Left forelimb (tissue), 1 donor: Measurements from ENCODE around the gene BLTP1.
"Not testable (repeated sequence)": the region's sequence is repeated elsewhere in the genome, so short reads cannot be mapped to it uniquely, and the experiment has no call there.

Source experiments
- DNase-seq: peaks from one replicate; pipeline ENCODE4 v3.0.0-alpha.2; 2018; ENCODE audit warnings: low spot score

BLTP1 gene

GRCh38 chr4:122151982-122152710 is at the start of gene BLTP1:
Gene BLTP1, plus strand, starts transcription at chr4:122152331. Its CDS starts 18,317 bp downstream, at chr4:122170648.
- peak; percentile 93 for DNase-seq

GRCh38 chr4:122104184-122104583 is 47.9 kb upstream of the BLTP1 start:
- no peak for DNase-seq

- DNase-seq: no peak
These were observed 44.5 kb upstream of the BLTP1 start for GRCh38 chr4:122107680-122108079.

GRCh38 chr4:122110304-122110703 is 41.8 kb upstream of the BLTP1 start:
- DNase-seq: not testable (repeated sequence)

- no peak for DNase-seq
These were observed 34.4 kb upstream of the BLTP1 start for GRCh38 chr4:122117743-122118142.

GRCh38 chr4:122118243-122118642 is 33.9 kb upstream of the BLTP1 start:
- DNase-seq: no peak

GRCh38 chr4:122119739-122120138 is 32.4 kb upstream of the BLTP1 start:
- no peak for DNase-seq

- no peak for DNase-seq
These were observed 30.5 kb upstream of the BLTP1 start for GRCh38 chr4:122121593-122121992.

GRCh38 chr4:122122083-122122482 is 30.0 kb upstream of the BLTP1 start:
- DNase-seq: no peak

- no peak for DNase-seq
These were observed 23.1 kb upstream of the BLTP1 start for GRCh38 chr4:122129061-122129460.

- DNase-seq: no peak
These were observed 20.5 kb upstream of the BLTP1 start for GRCh38 chr4:122131562-122132157.

- DNase-seq: no peak
These were observed 19.2 kb upstream of the BLTP1 start for GRCh38 chr4:122132891-122133290.

- DNase-seq: no peak
These were observed 13.0 kb upstream of the BLTP1 start for GRCh38 chr4:122139139-122139538.

GRCh38 chr4:122140834-122141233 is 11.3 kb upstream of the BLTP1 start:
- DNase-seq: no peak

- DNase-seq: no peak
These were observed 9.4 kb upstream of the BLTP1 start for GRCh38 chr4:122142687-122143086.

- DNase-seq: no peak
These were observed 5.5 kb upstream of the BLTP1 start for GRCh38 chr4:122146652-122147051.

- no peak for DNase-seq
These were observed 1.2 kb upstream of the BLTP1 start for GRCh38 chr4:122150931-122151330.

- peak; percentile 72 for DNase-seq
These were observed 638 bp downstream of the BLTP1 start for GRCh38 chr4:122152711-122153226.

- DNase-seq: no peak
These were observed 4.7 kb downstream of the BLTP1 start for GRCh38 chr4:122156819-122157218.

GRCh38 chr4:122163301-122163700 is 11.2 kb downstream of the BLTP1 start:
- DNase-seq: no peak

- no peak for DNase-seq
These were observed 11.6 kb downstream of the BLTP1 start for GRCh38 chr4:122163767-122164166.

GRCh38 chr4:122167369-122167768 is 15.2 kb downstream of the BLTP1 start:
- DNase-seq: no peak

GRCh38 chr4:122170775-122171174 is 18.6 kb downstream of the BLTP1 start:
- DNase-seq: no peak

- DNase-seq: no peak
These were observed 19.2 kb downstream of the BLTP1 start for GRCh38 chr4:122171323-122171722.
